HG03097 (cell line): Measurements from ENCODE around the gene NMNAT2.

Experiments used
- ATAC-seq: cut with Tn5 transposase; IDR thresholded peaks from one replicate; pipeline ENCODE4 v1.9.1; 2021; ENCODE audit not compliant: unreplicated experiment, low FRiP score

NMNAT2 gene

DNA sequence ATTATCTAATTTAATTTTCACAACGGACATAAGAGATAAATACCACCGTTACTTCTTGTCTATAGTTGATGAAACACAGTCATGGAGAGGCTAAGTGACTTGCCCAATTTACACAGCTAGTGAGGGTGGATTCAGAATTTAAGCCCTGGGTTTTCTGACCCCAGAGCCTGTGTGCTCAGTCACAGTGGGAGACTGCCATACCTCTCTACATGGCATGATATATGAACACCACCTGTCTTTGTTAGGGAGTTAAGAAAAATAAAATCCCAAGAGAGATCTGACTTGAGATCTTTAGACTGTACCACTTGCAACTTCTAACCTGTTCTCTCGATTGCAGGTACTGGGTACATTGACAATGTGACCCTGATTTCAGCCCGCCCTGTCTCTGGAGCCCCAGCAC is 191.8 kb downstream of the NMNAT2 start:
- ATAC-seq = no peak

DNA sequence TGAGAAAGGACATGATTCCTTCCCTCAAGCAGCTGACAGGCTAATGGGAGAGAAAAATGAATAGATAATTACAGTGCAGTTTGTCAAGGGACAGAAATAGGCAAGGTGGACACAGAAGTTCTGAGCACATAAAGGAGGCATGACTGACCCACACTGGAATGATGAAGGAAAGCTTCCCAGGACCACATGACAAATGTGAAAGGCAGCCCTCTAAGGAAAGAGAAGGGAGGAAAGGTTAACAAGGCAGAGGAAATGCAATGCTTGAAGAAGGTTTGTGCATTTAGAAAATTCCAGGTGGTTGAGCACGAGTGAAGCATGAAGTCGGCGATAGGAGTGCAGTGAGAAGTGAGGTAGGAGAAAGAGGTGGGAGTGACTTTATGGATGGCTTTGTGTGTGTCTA is 194.7 kb downstream of the NMNAT2 start:
- ATAC-seq = no peak

GRCh38 chr1:183222909-183223308 is 195.3 kb downstream of the NMNAT2 start:
- ATAC-seq = no peak

GRCh38 chr1:183219616-183220009 is 198.6 kb downstream of the NMNAT2 start:
- ATAC-seq = no peak

- no peak for ATAC-seq
Measured at GRCh38 chr1:183218971-183219615, 199.1 kb downstream of the NMNAT2 start.

DNA sequence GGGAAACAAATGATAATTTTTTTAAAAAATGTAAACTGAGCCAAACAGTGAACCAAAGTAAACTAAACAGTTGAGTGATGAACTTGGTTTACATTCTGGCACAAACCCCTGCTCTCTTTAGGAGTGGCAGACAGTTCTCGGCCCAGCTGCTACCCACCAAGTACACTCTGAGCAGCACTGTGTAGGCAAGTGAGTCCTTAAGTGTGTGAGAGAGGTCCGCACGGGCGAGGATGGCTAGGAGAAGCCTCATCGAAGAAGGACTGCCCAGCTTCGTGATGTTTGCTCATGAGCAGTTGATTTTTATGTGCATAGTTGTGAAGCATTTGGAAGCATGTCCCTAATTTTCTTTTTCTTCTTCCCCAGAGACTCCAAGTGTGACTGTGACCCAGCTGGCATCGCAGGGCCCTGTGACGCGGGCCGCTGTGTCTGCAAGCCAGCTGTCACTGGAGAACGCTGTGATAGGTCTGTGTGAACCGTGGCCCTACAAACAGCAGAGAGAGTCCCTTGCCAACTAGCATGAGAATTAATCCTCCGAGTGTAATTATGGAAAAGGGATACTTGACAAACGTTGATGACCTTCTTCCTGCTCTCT is 200.1 kb downstream of the NMNAT2 start:
- no peak for ATAC-seq

- ATAC-seq = no peak
Measured at GRCh38 chr1:183215936-183216335, 202.2 kb downstream of the NMNAT2 start.

GRCh38 chr1:183215076-183215720 is 203.0 kb downstream of the NMNAT2 start:
- no peak for ATAC-seq

DNA sequence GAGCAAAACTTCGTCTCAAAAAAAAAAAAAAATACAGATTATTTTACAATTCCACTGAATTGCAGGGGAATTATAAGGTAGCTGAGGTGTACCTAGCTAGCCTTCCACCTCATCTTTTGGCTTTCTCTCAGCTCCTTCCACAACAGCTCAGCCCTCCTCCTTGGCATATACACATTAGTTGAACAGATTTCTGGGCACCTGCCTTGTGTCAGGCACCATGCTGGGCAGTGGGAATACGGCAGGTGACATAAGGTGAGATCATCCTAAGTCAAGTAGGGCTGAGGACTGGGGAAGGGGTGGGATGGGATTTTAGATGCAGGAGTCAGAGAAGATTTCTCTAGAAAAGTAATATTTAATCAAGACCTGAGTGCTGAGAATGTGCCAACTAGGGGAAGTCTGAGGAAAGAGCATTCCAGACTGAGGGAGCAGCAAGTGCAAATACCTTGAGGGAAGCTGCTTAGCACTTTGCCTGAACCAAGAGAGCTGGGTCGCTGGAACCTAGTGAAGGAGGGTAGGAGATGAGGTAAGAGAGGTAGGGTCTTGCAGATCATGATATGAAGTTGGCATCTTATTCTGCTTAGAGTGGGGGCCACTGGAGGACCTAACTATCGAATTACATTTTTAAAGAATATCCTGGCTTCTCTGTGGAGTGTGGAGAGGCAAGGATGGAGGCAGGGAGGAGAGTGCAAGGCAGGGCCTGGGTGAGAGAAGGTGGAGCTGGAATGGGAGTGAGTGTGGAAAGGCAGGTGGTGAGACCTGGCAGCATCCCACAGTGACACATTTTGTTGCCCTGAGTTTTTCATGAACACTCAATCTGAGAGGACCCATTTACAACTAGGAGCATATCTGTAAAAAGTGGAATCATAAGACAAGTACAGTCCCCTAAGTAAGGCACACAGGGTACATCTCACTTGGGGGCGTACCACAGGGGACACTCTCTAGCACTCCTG is 203.9 kb downstream of the NMNAT2 start:
- no peak for ATAC-seq

DNA sequence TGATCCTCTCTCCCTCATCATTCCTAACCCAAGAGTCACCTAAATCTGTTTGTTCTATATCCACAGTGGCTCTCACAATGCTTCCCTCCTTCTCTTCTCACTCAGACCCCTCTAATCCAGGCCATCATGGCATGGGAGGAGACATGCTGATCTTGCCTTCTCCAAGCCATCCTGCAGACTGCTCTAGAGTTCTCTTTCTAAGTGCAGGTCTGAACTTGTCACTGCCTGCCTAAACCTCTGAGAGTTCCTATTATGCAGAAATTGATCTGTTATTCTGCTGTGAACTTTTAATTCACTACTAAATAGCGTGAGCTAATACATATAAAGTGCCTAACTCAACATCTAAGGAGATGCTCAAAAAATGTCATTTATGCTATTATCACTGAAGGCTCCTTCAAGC is 205.3 kb downstream of the NMNAT2 start:
- ATAC-seq = no peak

DNA sequence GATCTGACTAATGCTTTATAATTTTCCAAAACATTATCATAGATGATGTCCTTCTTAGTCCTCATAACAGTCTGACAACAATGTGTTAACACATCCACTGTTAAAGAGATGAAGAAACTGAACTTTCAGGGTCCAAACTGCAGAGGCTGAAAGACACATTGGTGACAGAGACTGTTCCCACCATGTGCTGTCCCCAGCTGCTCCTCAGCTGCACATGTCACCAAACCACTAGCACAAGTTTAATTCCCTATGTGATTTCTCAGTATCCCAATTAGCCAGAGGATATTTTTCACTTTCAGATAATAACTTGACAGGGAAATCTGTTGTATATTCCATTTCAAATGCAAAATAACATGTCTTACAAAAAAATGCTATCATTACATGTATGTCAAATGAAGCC is 207.5 kb downstream of the NMNAT2 start:
- no peak for ATAC-seq

DNA sequence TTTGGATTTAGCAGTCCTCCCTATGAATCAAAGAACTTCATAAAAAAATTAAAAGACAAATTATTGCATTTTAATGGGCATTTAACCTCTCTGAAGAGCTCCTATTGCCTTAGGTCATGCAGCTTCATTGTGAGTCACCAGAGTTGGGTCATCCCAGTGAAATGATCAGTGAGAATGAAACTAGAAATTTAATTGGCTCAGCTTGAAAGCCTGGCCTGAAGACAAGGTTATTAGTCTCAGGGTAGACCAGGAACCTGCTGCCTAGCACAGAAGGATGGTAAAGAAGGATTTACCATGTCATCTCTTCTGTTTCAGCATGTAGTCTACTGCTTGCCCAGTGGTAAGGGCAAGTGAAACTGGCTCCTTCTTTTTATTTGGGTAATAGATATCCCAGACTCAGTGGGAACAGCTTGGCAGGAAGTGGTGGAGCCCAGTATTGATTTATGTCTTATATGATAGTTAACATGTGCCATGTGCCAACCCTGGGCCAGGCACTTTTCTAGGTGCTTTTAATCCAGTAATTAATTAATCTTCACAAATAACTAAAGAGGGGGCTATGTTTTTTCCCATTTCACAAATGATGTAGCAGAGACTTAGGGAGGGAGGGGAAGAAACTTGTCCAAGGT is 208.5 kb downstream of the NMNAT2 start:
- ATAC-seq = no peak

DNA sequence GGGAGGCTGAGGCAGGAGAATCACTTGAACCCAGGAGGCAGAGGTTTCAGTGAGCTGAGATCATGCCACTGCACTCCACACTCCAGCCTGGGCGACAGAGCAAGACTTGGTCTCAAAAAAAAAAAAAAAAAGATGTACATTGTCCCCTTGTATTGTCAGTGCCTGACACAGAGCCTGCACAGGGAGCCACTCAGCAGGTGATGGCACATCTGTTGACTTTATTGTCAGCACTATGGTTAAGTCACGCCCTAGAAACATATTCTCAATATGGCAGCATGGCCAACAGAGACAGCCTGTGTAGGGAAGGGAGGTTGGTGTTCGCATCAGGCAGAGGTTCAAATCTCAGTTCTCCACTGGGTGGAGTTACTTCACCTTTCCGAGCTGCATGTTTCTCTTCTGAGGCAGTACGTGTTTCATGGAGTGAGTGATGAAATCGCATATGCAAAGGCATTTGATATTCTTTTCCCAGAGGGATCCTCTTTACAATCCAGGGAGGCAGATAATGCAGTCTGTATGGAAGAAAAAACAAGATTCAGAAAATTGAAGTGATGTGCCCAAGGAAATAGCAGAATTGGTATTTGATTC is 211.6 kb downstream of the NMNAT2 start:
- ATAC-seq = no peak

GRCh38 chr1:183205196-183205781 is 212.9 kb downstream of the NMNAT2 start:
- no peak for ATAC-seq

- no peak for ATAC-seq
Measured at GRCh38 chr1:183203094-183203493, 215.1 kb downstream of the NMNAT2 start.

- ATAC-seq = no peak
Measured at GRCh38 chr1:183200451-183200850, 217.7 kb downstream of the NMNAT2 start.

DNA sequence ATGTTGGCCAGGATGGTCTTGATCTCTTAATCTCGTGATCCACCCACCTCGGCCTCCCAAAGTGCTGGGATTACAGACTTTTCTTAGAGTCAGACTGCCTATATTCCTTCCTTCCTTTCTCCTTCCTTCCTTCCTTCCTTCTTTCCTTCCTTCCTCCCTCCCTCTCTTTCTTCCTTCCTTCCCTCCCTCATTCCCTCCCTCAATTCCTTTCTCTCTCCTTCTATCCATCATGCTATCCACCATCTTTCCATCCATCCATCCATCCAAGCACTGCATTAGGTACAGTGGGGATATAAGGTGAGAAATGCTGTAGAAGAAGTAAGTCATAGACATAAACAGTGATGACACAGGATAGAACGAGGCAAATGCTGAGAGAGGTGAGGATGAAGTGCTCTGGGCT is 218.9 kb downstream of the NMNAT2 start:
- ATAC-seq = no peak

DNA sequence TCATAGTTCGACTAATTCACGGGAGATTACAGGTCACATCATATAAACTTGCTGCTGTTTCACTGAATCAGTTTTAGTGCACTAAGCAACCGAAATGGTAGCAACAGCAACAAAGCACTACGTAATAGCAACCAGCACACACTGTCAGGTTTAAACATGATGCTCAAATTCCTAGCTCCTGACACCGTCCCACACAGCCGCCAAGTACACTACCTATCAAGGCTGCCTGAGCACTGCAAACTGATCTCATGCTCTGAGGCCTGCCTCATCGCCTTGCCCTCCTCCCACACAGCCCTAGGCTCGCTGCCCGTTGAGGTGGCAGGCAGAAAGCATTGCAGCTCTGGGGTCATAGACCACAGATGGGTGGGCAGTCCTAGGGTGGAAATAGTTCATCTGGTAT is 219.7 kb downstream of the NMNAT2 start:
- ATAC-seq = no peak
